Muscle of back (tissue), 11 donors: ENCODE measurements around the gene CUL1. TPM values are rescaled to one million over a fixed set of nuclear protein-coding genes. Genes with fewer than 3 reads are reported as not detected.
"Not testable (repeated sequence)": the region's sequence is repeated elsewhere in the genome, so short reads cannot be mapped to it uniquely, and the experiment has no call there.

ENCODE experiments used
- DNase-seq, 3 donors: peaks; one replicate each; pipeline versions ENCODE4 v3.0.0 to v3.0.0-alpha.2; 2013
- polyA plus RNA-seq, 10 donors: library from polyadenylated mRNA; unstranded; fragments of 120-200 nt; gene quantifications; one replicate each; pipeline ENCODE4 v1.2.1, GENCODE V29; 2013; ENCODE audit not compliant: insufficient read length in 10 of 10

The CUL1 gene
- polyA plus RNA-seq, 10 donors: 44.2 to 60.7 (median 50.4) TPM

GRCh38 chr7:148695953-148696352 lies 2.8 kb upstream of the CUL1 start:
- DNase-seq: no peak

DNA sequence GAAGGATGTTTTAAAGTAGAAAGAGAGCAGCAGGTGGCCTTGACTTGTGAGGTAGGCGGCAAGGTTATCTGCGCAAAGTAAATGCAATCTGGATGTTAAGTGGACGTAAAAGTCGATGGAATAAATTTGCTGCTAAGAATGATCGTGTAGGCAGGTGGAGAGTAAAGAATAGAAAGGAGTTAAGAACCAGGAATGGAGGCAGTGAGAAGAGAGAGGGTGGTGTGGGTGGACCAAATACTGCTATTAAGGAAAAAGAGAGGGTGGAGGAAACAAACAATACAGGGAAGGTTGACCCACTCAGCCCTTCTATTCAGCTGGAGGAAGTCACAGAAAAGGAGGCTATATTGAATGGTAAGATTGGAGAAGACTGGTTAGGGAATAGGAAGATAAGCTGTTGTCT lies 1.9 kb upstream of the CUL1 start:
- no peak for DNase-seq

DNA sequence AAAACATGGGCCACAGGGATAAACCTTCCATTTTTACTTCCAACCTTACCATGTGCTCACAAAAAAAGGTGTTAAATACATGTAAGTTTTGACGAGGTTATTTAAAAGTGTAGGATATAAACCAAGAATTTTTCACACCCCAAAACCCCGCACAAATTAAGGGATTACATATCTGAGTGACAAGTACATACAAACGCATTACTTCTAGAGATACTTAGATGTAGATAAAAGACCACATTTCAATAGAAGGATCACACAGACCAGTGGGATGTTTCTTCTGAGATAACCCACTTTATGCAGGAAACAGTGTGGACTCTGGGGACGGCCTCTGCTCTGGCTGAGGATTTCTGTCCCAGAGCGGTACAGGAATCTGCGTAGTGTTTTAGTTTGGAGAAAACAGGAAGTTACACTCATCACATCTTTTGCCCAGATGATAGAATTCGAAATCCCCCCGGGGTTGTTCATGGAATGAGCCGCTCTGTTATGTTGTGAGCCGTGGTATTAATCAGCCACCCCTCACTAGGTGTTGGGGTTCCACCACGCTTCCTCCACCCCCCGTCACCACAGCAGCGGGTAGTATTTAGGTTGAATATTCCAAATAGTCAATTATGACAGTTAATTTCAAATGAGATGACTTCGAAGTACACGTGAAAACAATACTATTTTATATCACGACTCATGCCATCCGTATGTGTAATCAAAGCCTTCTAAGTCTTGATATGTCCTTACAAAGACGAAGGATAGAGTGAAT lies 1.3 kb upstream of the CUL1 start:
- peak; percentile 22 to 63 (median 37) for DNase-seq

- peak in 1 of 3 donors; percentile 24 for DNase-seq
These were observed 701 bp upstream of the CUL1 start for GRCh38 chr7:148698007-148698396.

GRCh38 chr7:148699024-148699781 lies 500 bp downstream of the CUL1 start:
- peak; percentile 27 to 87 (median 59) for DNase-seq

DNA sequence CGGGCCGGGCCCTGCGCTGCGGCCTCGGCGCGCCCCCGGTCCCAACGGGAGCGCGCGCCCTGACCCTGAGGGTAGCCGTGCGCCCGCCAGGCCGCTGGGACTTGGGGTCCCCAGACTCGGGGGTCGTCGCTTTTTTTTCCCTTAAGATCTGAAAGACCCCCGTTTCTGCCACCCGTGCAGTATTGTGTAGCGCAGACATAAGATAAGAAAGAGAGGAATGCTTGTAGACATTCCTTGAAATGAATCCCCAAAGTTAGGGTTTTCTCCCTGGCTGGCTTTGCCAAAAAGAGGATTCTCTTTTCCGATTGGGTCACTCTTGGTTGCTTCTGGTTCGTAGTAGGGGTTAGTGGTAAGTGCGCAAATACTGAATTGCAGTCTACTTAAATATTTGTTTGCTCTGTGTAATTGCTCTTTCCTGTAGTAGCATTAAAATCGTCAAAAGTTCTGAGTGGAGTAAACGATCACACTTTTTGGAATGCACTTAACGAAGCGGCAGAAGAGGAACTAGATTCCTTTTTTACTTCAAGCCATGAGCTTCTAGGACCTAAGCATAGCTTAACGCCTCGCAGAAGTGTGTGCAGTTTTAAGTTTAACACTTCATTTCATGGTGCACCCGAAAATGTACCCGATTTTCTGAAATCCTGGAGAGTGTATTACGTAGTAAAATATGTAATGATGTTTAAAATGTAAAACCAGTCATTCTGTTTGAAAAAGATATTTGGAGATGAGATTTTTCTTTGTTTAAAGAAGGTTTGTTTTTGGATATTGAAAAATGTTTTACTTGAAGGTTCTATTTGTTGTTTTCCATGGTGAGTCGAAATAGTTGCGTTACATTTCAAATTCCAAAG lies 1.3 kb downstream of the CUL1 start:
- peak; percentile 21 to 70 (median 45) for DNase-seq

- peak in 2 of 3 donors; percentile 34 to 38 for DNase-seq
These were observed 2.0 kb downstream of the CUL1 start for GRCh38 chr7:148700661-148701064.

- no peak for DNase-seq
These were observed 2.7 kb downstream of the CUL1 start for GRCh38 chr7:148701414-148701813.

- no peak for DNase-seq
These were observed 4.4 kb downstream of the CUL1 start for GRCh38 chr7:148702876-148703670.

DNA sequence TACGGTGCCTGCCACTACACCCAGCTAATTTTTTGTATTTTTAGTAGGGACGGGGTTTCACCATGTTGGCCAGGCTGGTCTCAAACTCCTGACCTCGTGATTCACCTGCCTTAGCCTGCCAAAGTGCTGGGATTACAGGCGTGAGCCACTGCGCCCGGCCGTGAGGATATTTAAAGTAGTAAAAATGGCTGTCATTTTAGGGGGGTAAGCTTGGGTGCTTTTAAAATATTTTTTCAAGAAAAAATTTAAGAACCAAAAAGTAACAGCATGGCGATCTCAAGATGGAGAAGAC lies 4.9 kb downstream of the CUL1 start:
- not testable (repeated sequence) for DNase-seq

DNA sequence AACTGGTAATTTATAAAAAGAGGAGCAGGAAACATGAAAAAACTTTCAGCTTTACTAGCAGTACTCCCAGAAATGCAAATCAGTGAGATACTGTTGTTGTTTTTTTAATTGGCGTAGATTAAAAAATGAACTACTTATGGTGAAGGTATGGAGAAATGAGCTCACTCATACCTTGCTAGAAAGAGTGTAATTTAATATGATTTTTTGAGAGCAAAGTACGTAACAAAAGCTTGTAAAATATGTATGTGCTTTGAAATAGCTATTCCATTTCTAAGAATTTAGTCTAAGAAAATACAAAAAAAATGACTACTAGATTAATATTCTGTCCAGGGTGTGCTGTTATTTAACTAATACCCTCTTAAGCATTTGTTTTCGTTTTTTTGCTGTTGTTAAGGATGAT lies 5.5 kb downstream of the CUL1 start:
- no peak for DNase-seq

DNA sequence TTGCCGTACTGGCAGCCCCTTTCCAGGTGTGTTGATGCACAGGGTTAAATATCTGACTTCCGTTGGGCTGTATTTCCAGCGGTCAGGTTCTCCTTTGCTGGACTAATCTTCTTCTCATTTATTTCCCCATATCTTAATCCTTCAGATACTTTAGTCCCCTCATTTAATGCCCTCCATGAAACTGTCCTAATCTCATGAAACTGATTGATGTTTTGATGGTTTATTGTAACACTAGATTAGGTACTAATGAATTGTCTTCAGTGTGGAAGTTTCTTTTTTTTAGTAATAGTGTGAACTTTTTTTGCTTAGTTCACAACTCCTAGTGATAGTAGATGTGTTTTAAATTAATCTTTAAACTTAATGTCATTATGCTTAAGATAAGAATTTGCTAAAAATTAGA lies 6.3 kb downstream of the CUL1 start:
- no peak for DNase-seq

GRCh38 chr7:148706368-148706767 lies 7.7 kb downstream of the CUL1 start:
- no peak for DNase-seq

DNA sequence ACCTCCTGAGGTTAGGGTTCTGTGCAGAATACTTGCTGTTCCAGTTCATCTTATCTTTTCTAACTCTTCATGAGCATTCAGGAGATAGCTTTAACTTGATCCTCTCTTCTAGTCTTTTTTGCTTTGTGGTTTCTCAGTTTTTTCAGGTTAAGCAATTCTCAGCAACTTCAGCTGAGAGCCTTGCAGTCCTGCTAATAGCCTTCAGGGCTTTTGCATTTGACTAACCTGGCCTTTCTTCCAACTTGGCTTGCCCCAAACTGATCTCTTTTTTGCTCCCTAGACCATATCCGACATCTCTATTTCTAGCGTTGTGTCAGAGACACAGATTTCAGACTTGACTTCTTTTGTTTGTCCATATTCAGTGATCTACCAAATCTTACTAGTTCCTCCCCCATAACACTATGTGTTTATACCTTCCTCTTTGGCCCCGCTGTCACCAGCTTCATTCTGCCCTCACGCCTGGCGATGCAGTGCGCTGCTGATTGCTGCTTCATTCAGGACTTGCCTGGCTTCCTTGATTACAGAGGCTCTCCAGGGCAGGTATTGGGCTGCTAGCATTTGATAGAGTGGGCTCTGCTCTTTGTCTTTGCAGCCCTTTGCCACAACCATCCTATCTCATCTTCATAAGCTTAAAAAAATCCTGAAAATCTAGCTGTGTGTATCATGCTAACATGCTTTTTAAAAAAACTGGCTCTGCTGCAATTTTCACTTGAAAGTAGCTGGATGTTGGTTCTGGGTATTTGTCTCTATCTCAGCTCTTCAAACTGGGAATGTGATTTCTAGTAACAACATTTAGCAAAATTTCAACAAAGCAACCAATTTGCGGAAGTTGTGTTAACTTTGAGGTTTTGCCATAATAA lies 9.6 kb downstream of the CUL1 start:
- DNase-seq: no peak

GRCh38 chr7:148709014-148709413 lies 10.3 kb downstream of the CUL1 start:
- DNase-seq: peak in 1 of 3 donors; percentile 49

- not testable (repeated sequence) for DNase-seq
These were observed 11.7 kb downstream of the CUL1 start for GRCh38 chr7:148710426-148710825.

- no peak for DNase-seq
These were observed 12.7 kb downstream of the CUL1 start for GRCh38 chr7:148711191-148712102.

DNA sequence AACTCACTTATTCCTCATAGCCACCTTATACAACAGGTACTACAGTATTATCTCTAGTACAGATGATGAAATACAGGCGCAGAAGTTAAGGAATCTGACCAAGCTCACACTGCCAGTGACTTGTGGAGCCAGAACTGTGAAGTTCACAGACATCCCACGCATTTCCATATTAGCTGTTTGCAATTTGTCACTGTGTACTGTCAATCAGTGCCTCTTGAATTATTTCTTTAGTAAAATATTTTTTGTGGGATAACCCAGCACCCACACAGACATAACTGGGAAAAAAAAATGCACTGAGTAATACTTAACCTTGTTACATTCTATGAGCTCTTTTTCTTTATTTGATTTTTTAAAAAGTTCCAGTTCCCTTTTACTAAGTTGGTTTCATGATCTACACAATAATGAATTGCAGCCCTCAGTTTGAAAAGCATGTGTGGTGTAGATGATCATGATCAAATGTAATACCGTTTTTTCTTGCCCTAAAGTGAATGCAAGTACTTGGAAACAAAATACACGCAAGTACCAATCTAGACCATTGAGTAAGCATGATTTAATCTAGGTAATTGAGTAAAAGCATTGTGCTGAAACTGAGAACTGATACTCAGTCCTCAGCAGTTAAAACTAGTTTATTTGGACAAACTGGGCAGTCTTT lies 14.1 kb downstream of the CUL1 start:
- no peak for DNase-seq

- DNase-seq: no peak
These were observed 15.8 kb downstream of the CUL1 start for GRCh38 chr7:148714498-148714897.
